Measurements from ENCODE around the gene ZNF160.

ZNF160 gene

GRCh38 chr19:53068199-53068598 is 35.0 kb downstream of the ZNF160 start:
- peak overlapping the region in 1 of 2 donors; percentile 52 for H3K4me3 ChIP-seq (ENCODE audit: low read depth in 1 of 2, low read length in 2 of 2)
- no peaks in the 10 kb centered on the region for H3K27me3 ChIP-seq (ENCODE audit: control insufficient read depth in 1 of 2, insufficient read depth in 2 of 2, low read length in 2 of 2)
- peaks cover 34 to 57% of the 10 kb centered on the region in 2 donors for H3K36me3 ChIP-seq (ENCODE audit: control insufficient read depth in 1 of 2, insufficient read depth in 2 of 2, low read length in 2 of 2)
- no peak overlapping the region for H3K9ac ChIP-seq (ENCODE audit: low read depth in 1 of 2, low read length in 2 of 2)
- H3K27ac ChIP-seq (ENCODE audit: low read depth, low read length), result no peak overlapping the region
- H3K9me3 ChIP-seq (ENCODE audit: control insufficient read depth in 1 of 2, low read length in 2 of 2), result peaks cover 66 to 67% of the 10 kb centered on the region in 2 donors
- no peaks in the 10 kb centered on the region for H3K4me1 ChIP-seq (ENCODE audit: control insufficient read depth in 1 of 2, insufficient read depth in 2 of 2, low read length in 2 of 2)

GRCh38 chr19:53057904-53058580 is 45.2 kb downstream of the ZNF160 start:
- H3K4me1 ChIP-seq (ENCODE audit: control insufficient read depth in 1 of 2, insufficient read depth in 2 of 2, low read length in 2 of 2), result no peaks in the 10 kb centered on the region
- no peaks in the 10 kb centered on the region for H3K27me3 ChIP-seq (ENCODE audit: control insufficient read depth in 1 of 2, insufficient read depth in 2 of 2, low read length in 2 of 2)
- H3K9me3 ChIP-seq (ENCODE audit: control insufficient read depth in 1 of 2, low read length in 2 of 2), result peaks cover 44 to 45% of the 10 kb centered on the region in 2 donors
- no peak overlapping the region for H3K4me3 ChIP-seq (ENCODE audit: low read depth in 1 of 2, low read length in 2 of 2)
- H3K36me3 ChIP-seq (ENCODE audit: control insufficient read depth in 1 of 2, insufficient read depth in 2 of 2, low read length in 2 of 2), result no peaks in the 10 kb centered on the region
- H3K27ac ChIP-seq (ENCODE audit: low read depth, low read length), result no peak overlapping the region
- no peak overlapping the region for H3K9ac ChIP-seq (ENCODE audit: low read depth in 1 of 2, low read length in 2 of 2)

- Histone ChIP-seq H3K27ac (ENCODE audit: low read depth, low read length) (no peak overlapping the region), H3K9me3 (ENCODE audit: control insufficient read depth in 1 of 2, low read length in 2 of 2) (peaks cover 23 to 27% of the 10 kb centered on the region in 2 donors), H3K9ac (ENCODE audit: low read depth in 1 of 2, low read length in 2 of 2) (no peak overlapping the region), H3K4me1 (ENCODE audit: control insufficient read depth in 1 of 2, insufficient read depth in 2 of 2, low read length in 2 of 2) (no peaks in the 10 kb centered on the region), H3K27me3 (ENCODE audit: control insufficient read depth in 1 of 2, insufficient read depth in 2 of 2, low read length in 2 of 2) (no peaks in the 10 kb centered on the region), H3K36me3 (ENCODE audit: control insufficient read depth in 1 of 2, insufficient read depth in 2 of 2, low read length in 2 of 2) (no peaks in the 10 kb centered on the region), H3K4me3 (ENCODE audit: low read depth in 1 of 2, low read length in 2 of 2) (no peak overlapping the region)
Measured at GRCh38 chr19:53055117-53055516, 48.1 kb downstream of the ZNF160 start.

GRCh38 chr19:53047379-53047778 is 55.8 kb downstream of the ZNF160 start:
- peaks cover 31% of the 10 kb centered on the region in 2 donors for H3K9me3 ChIP-seq (ENCODE audit: control insufficient read depth in 1 of 2, low read length in 2 of 2)
- H3K4me1 ChIP-seq (ENCODE audit: control insufficient read depth in 1 of 2, insufficient read depth in 2 of 2, low read length in 2 of 2), result no peaks in the 10 kb centered on the region

GRCh38 chr19:53045536-53045935 is 57.7 kb downstream of the ZNF160 start:
- H3K27ac ChIP-seq (ENCODE audit: low read depth, low read length), result no peak overlapping the region
- H3K27me3 ChIP-seq (ENCODE audit: control insufficient read depth in 1 of 2, insufficient read depth in 2 of 2, low read length in 2 of 2), result no peaks in the 10 kb centered on the region
- H3K9me3 ChIP-seq (ENCODE audit: control insufficient read depth in 1 of 2, low read length in 2 of 2), result peaks cover 31 to 37% of the 10 kb centered on the region in 2 donors

More at GRCh38 chr19:53047379-53047778, 55.8 kb downstream of the ZNF160 start:
- no peak overlapping the region for H3K27ac ChIP-seq (ENCODE audit: low read depth, low read length)
- no peaks in the 10 kb centered on the region for H3K27me3 ChIP-seq (ENCODE audit: control insufficient read depth in 1 of 2, insufficient read depth in 2 of 2, low read length in 2 of 2)
- H3K4me3 ChIP-seq (ENCODE audit: low read depth in 1 of 2, low read length in 2 of 2), result peak overlapping the region in 1 of 2 donors; percentile 10
- no peaks in the 10 kb centered on the region for H3K36me3 ChIP-seq (ENCODE audit: control insufficient read depth in 1 of 2, insufficient read depth in 2 of 2, low read length in 2 of 2)
- H3K9ac ChIP-seq (ENCODE audit: low read depth in 1 of 2, low read length in 2 of 2), result no peak overlapping the region

GRCh38 chr19:53041366-53041765 is 61.9 kb downstream of the ZNF160 start:
- no peak overlapping the region for H3K9ac ChIP-seq (ENCODE audit: low read depth in 1 of 2, low read length in 2 of 2)
- H3K27me3 ChIP-seq (ENCODE audit: control insufficient read depth in 1 of 2, insufficient read depth in 2 of 2, low read length in 2 of 2), result no peaks in the 10 kb centered on the region
- H3K4me3 ChIP-seq (ENCODE audit: low read depth in 1 of 2, low read length in 2 of 2), result no peak overlapping the region
- H3K36me3 ChIP-seq (ENCODE audit: control insufficient read depth in 1 of 2, insufficient read depth in 2 of 2, low read length in 2 of 2), result no peaks in the 10 kb centered on the region
- H3K27ac ChIP-seq (ENCODE audit: low read depth, low read length), result no peak overlapping the region
- peaks cover 36 to 57% of the 10 kb centered on the region in 2 donors for H3K9me3 ChIP-seq (ENCODE audit: control insufficient read depth in 1 of 2, low read length in 2 of 2)
- H3K4me1 ChIP-seq (ENCODE audit: control insufficient read depth in 1 of 2, insufficient read depth in 2 of 2, low read length in 2 of 2), result no peaks in the 10 kb centered on the region

More at GRCh38 chr19:53045536-53045935, 57.7 kb downstream of the ZNF160 start:
- no peaks in the 10 kb centered on the region for H3K4me1 ChIP-seq (ENCODE audit: control insufficient read depth in 1 of 2, insufficient read depth in 2 of 2, low read length in 2 of 2)
- H3K9ac ChIP-seq (ENCODE audit: low read depth in 1 of 2, low read length in 2 of 2), result no peak overlapping the region
- H3K36me3 ChIP-seq (ENCODE audit: control insufficient read depth in 1 of 2, insufficient read depth in 2 of 2, low read length in 2 of 2), result no peaks in the 10 kb centered on the region
- no peak overlapping the region for H3K4me3 ChIP-seq (ENCODE audit: low read depth in 1 of 2, low read length in 2 of 2)

- no peaks in the 10 kb centered on the region for H3K36me3 ChIP-seq (ENCODE audit: control insufficient read depth in 1 of 2, insufficient read depth in 2 of 2, low read length in 2 of 2)
- no peaks in the 10 kb centered on the region for H3K27me3 ChIP-seq (ENCODE audit: control insufficient read depth in 1 of 2, insufficient read depth in 2 of 2, low read length in 2 of 2)
- H3K9me3 ChIP-seq (ENCODE audit: control insufficient read depth in 1 of 2, low read length in 2 of 2), result peaks cover 39 to 58% of the 10 kb centered on the region in 2 donors
- peak overlapping the region; percentile 40 to 50 for H3K4me3 ChIP-seq (ENCODE audit: low read depth in 1 of 2, low read length in 2 of 2)
- no peak overlapping the region for H3K27ac ChIP-seq (ENCODE audit: low read depth, low read length)
- no peak overlapping the region for H3K9ac ChIP-seq (ENCODE audit: low read depth in 1 of 2, low read length in 2 of 2)
- H3K4me1 ChIP-seq (ENCODE audit: control insufficient read depth in 1 of 2, insufficient read depth in 2 of 2, low read length in 2 of 2), result no peaks in the 10 kb centered on the region
Measured at GRCh38 chr19:53037101-53038097, 65.8 kb downstream of the ZNF160 start.

GRCh38 chr19:53034948-53035675 is 68.1 kb downstream of the ZNF160 start:
- H3K36me3 ChIP-seq (ENCODE audit: control insufficient read depth in 1 of 2, insufficient read depth in 2 of 2, low read length in 2 of 2), result no peaks in the 10 kb centered on the region
- H3K9ac ChIP-seq (ENCODE audit: low read depth in 1 of 2, low read length in 2 of 2), result no peak overlapping the region
- H3K9me3 ChIP-seq (ENCODE audit: control insufficient read depth in 1 of 2, low read length in 2 of 2), result peaks cover 48 to 60% of the 10 kb centered on the region in 2 donors
- no peak overlapping the region for H3K27ac ChIP-seq (ENCODE audit: low read depth, low read length)
- H3K4me3 ChIP-seq (ENCODE audit: low read depth in 1 of 2, low read length in 2 of 2), result no peak overlapping the region
- no peaks in the 10 kb centered on the region for H3K4me1 ChIP-seq (ENCODE audit: control insufficient read depth in 1 of 2, insufficient read depth in 2 of 2, low read length in 2 of 2)
- H3K27me3 ChIP-seq (ENCODE audit: control insufficient read depth in 1 of 2, insufficient read depth in 2 of 2, low read length in 2 of 2), result no peaks in the 10 kb centered on the region

- H3K36me3 ChIP-seq (ENCODE audit: control insufficient read depth in 1 of 2, insufficient read depth in 2 of 2, low read length in 2 of 2), result no peaks in the 10 kb centered on the region
- H3K9me3 ChIP-seq (ENCODE audit: control insufficient read depth in 1 of 2, low read length in 2 of 2), result peaks cover 53 to 62% of the 10 kb centered on the region in 2 donors
- no peaks in the 10 kb centered on the region for H3K27me3 ChIP-seq (ENCODE audit: control insufficient read depth in 1 of 2, insufficient read depth in 2 of 2, low read length in 2 of 2)
- no peak overlapping the region for H3K9ac ChIP-seq (ENCODE audit: low read depth in 1 of 2, low read length in 2 of 2)
- H3K4me3 ChIP-seq (ENCODE audit: low read depth in 1 of 2, low read length in 2 of 2), result no peak overlapping the region
- no peaks in the 10 kb centered on the region for H3K4me1 ChIP-seq (ENCODE audit: control insufficient read depth in 1 of 2, insufficient read depth in 2 of 2, low read length in 2 of 2)
- H3K27ac ChIP-seq (ENCODE audit: low read depth, low read length), result no peak overlapping the region
Measured at GRCh38 chr19:53034054-53034453, 69.2 kb downstream of the ZNF160 start.
